RWPE2 (cell line): ENCODE results near the gene EDEM2.
A peak's percentile ranks its signal among the peaks of the same experiment; 100 is the strongest.
"Not testable (repeated sequence)": the region's sequence is repeated elsewhere in the genome, so short reads cannot be mapped to it uniquely, and the experiment has no call there.

ENCODE experiments used
- ATAC-seq: fragments of 200-7000 bp; cut with Tn5 transposase; 3 replicates; pipeline ENCODE4 v1.9.1; 2021; ENCODE audit warnings: low read depth
- DNase-seq: peaks from one replicate; pipeline ENCODE4 v3.0.0-alpha.2; 2020; ENCODE audit warnings: low spot score
- H3K27ac ChIP-seq: fragments of 450-650 bp; 2 replicates; pipeline ENCODE4 v1.5.1; 2017; ENCODE audit warnings: mild to moderate bottlenecking; ENCODE audit not compliant: poor library complexity, severe bottlenecking
- H3K27me3 ChIP-seq: fragments of 250-450 bp; sonication (Bioruptor Pico); 2 replicates; pipeline ENCODE4 v1.5.1; 2021; ENCODE audit warnings: mild to moderate bottlenecking, moderate library complexity; ENCODE audit not compliant: insufficient read depth, poor library complexity, severe bottlenecking
- H3K36me3 ChIP-seq: fragments of 250-450 bp; sonication (Bioruptor Pico); 2 replicates; pipeline ENCODE4 v1.5.1; 2020; ENCODE audit warnings: low read depth, mild to moderate bottlenecking, moderate library complexity
- H3K4me1 ChIP-seq: fragments of 250-450 bp; sonication (Bioruptor Pico); 2 replicates; pipeline ENCODE4 v1.5.1; 2021; ENCODE audit warnings: mild to moderate bottlenecking, moderate library complexity; ENCODE audit not compliant: insufficient read depth, poor library complexity, severe bottlenecking
- H3K4me3 ChIP-seq: fragments of 250-450 bp; sonication (Bioruptor Pico); 2 replicates; pipeline ENCODE4 v1.5.1; 2021; ENCODE audit warnings: mild to moderate bottlenecking, moderate library complexity; ENCODE audit not compliant: severe bottlenecking
- H3K9me3 ChIP-seq: fragments of 250-450 bp; sonication (Bioruptor Pico); 2 replicates; pipeline ENCODE4 v1.5.1; 2021; ENCODE audit warnings: mild to moderate bottlenecking, moderate library complexity; ENCODE audit not compliant: severe bottlenecking
- CTCF ChIP-seq: fragments of 450-650 bp; IDR thresholded peaks from one replicate; pipeline ENCODE4 v1.5.1; 2017; ENCODE audit warnings: mild to moderate bottlenecking, moderate library complexity; ENCODE audit not compliant: poor library complexity, severe bottlenecking

Gene EDEM2

DNA sequence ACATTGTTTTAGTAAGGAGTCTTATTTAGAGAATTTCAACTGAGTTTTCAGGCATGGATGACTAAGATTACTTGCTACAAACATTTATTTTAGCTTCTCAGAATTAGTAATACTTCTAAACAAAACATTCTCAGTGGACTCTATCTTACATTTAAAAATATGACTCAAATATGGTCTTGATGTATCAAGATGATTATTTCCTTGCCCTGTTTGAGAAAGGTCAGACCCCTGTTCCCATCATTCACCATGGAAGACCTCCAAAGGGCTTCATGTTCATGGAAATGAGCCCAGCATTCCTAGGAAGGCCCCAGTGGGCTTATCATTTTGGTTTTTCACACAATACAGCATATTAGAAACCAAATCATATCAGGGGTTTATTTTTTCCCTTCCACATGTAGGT, 29.9 kb downstream of the EDEM2 start:
- no peak for TF ChIP-seq CTCF
- Histone ChIP-seq H3K36me3 (peaks cover 70% of the 10 kb centered on the region), H3K27ac (no peak overlapping the region), H3K27me3 (no peaks in the 10 kb centered on the region), H3K4me1 (no peaks in the 10 kb centered on the region), H3K9me3 (no peaks in the 10 kb centered on the region), H3K4me3 (no peak overlapping the region)
- DNase-seq (peak; percentile 4), ATAC-seq (no peak)

DNA sequence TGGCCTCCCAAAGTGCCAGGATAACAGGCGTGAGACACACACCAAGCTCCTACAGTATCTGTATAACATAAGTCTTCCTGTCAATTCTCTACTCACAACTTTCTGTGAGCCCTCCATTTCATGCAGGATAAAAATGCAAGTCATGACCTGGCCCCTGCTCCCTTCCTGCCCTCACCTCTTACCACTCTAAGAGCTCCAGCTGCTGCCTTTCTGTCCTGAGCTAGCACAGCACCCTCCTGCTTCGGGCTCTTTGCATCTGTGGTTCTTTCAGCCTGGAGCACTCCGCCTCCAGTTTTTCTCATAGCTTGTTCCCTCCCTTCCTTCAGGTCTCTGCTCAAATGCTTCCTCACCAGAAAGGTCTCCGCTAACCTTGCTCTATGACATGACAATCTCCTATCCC, 30.9 kb downstream of the EDEM2 start:
- Histone ChIP-seq H3K36me3 (peaks cover 61% of the 10 kb centered on the region), H3K27me3 (no peaks in the 10 kb centered on the region), H3K27ac (no peak overlapping the region), H3K4me3 (no peak overlapping the region), H3K9me3 (no peaks in the 10 kb centered on the region), H3K4me1 (peaks cover 4% of the 10 kb centered on the region)
- TF ChIP-seq CTCF: no peak
- ATAC-seq: no peak
- peak; percentile 46 for DNase-seq

DNA sequence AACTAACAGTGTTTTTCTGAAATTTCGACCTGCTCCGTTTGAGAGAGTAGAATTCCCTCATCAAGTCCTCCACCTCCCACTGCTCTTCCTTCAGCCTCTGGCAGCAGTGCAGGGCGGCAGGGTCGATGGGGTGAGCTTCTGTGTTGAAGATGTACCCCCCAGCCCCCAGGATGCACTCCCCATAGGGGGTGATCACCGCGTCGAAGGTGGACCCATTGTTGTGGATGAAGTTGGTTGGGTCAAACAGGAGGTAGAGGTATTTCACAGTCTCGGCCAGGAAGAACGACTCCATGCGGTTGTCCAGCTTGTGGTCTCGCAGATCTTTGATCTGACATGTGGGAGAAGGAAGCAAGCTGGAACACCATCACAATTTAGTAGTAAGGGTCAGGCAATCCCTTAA, 31.5 kb downstream of the EDEM2 start:
- ATAC-seq (no peak), DNase-seq (peak; percentile 75)
- Histone ChIP-seq H3K9me3 (no peaks in the 10 kb centered on the region), H3K27ac (no peak overlapping the region), H3K4me3 (no peak overlapping the region), H3K36me3 (peaks cover 54% of the 10 kb centered on the region), H3K27me3 (no peaks in the 10 kb centered on the region), H3K4me1 (peaks cover 10% of the 10 kb centered on the region)
- TF ChIP-seq CTCF: no peak

GRCh38 chr20:35112276-35112675, 34.9 kb downstream of the EDEM2 start:
- peak overlapping the region; percentile 71 for H3K27ac ChIP-seq
- H3K27me3 ChIP-seq, H3K9me3 ChIP-seq, H3K4me3 ChIP-seq, ATAC-seq, DNase-seq: not testable (repeated sequence)
- H3K36me3 ChIP-seq: peaks cover 23% of the 10 kb centered on the region
- H3K4me1 ChIP-seq: peaks cover 17% of the 10 kb centered on the region

DNA sequence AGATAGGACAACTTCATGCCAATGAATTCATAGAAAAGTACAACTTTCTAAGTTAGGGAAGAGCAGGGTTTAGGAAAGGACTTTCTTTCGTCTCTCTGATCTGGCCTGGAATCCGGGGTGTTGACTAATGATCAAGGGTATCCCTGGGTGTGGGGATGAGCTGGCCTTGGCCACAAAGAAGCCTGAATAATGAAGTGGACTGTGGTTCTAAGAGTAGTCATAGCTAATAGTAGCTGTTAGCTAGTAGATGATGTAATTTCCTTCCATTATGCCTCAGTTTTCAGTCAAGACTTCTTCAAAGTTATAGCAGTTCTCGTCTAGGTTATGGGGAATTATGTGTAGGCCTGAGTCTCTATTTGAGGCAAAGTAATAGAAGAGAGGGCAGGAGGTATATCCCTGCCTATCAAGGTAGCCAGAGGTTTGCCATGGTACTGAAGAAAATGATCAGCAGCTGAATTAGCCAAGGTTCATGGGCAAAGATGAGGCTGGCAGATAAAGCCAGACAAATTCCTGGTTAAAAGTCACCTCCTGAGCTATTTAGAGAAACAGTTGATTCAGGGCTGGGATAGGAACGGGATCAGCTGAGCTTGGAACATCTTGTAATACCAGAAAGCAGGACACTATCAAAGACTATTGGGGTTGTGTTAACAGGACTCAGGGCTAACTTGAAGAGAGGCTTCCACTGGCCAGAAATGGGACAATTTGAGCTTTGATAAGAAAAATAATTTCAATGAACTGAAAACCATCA, 35.8 kb downstream of the EDEM2 start:
- H3K4me1 ChIP-seq: peaks cover 25% of the 10 kb centered on the region
- H3K4me3 ChIP-seq: no peak overlapping the region
- DNase-seq (peak; percentile 79), ATAC-seq (peak; percentile 85)
- H3K27me3 ChIP-seq: no peaks in the 10 kb centered on the region
- H3K36me3 ChIP-seq: peaks cover 16% of the 10 kb centered on the region
- TF ChIP-seq CTCF: no peak
- H3K27ac ChIP-seq: peak overlapping the region; percentile 71
- no peaks in the 10 kb centered on the region for H3K9me3 ChIP-seq
